Neutrophil (primary cell): ENCODE data around the gene ZACN.
A peak's percentile ranks its signal among the peaks of the same experiment; 100 is the strongest.

Experiments used
- H3K27ac ChIP-seq: fragments of 200-600 bp; sonication (generic); 2 replicates; pipeline ENCODE4 v1.5.1; 2016; ENCODE audit warnings: mild to moderate bottlenecking, moderate library complexity
- H3K27me3 ChIP-seq: fragments of 200-600 bp; sonication (generic); 2 replicates; pipeline ENCODE4 v1.6.0; 2016; ENCODE audit warnings: mild to moderate bottlenecking
- H3K36me3 ChIP-seq: fragments of 200-600 bp; sonication (generic); 2 replicates; pipeline ENCODE4 v1.5.1; 2017
- H3K4me1 ChIP-seq, 2 experiments: fragments of 200-600 bp in 1 of 2; sonication (generic) in 1 of 2; 1 replicate in 1 of 2; 2 replicates in 1 of 2; pipeline versions ENCODE4 v1.5.1 to v1.6.1; 2013 to 2016; ENCODE audit warnings: low read depth in 1 of 2, low read length in 1 of 2, mild to moderate bottlenecking in 1 of 2, moderate library complexity in 1 of 2; ENCODE audit not compliant: control insufficient read depth in 1 of 2, insufficient read depth in 1 of 2
- H3K4me3 ChIP-seq, 2 experiments: fragments of 200-600 bp in 1 of 2; sonication (generic) in 1 of 2; 1 replicate in 1 of 2; 2 replicates in 1 of 2; pipeline ENCODE4 v1.5.1; 2013 to 2016; ENCODE audit warnings: low read depth in 1 of 2, low read length in 1 of 2, mild to moderate bottlenecking in 1 of 2, moderate library complexity in 1 of 2
- H3K9me3 ChIP-seq: fragments of 200-600 bp; sonication (generic); 2 replicates; pipeline ENCODE4 v1.5.1; 2016
- CTCF ChIP-seq: fragments of 200-600 bp; sonication (generic); IDR thresholded peaks from 2 replicates; pipeline ENCODE4 v1.5.1; 2016; ENCODE audit warnings: antibody characterized with exemption

Gene ZACN

GRCh38 chr17:76121932-76122430, 43.0 kb downstream of the ZACN start:
- peaks cover 7 to 10% of the 10 kb centered on the region in 2 experiments for H3K4me1 ChIP-seq
- H3K27ac ChIP-seq: no peak overlapping the region
- H3K27me3 ChIP-seq: peaks cover 13% of the 10 kb centered on the region
- H3K4me3 ChIP-seq: peak overlapping the region; percentile 45 to 59
- H3K36me3 ChIP-seq: no peaks in the 10 kb centered on the region
- no peaks in the 10 kb centered on the region for H3K9me3 ChIP-seq
- no peak for TF ChIP-seq CTCF

- H3K9me3 ChIP-seq: no peaks in the 10 kb centered on the region
- no peak overlapping the region for H3K4me3 ChIP-seq
- no peaks in the 10 kb centered on the region for H3K36me3 ChIP-seq
- H3K27ac ChIP-seq: no peak overlapping the region
- TF ChIP-seq CTCF: no peak
- H3K27me3 ChIP-seq: peaks cover 14% of the 10 kb centered on the region
- peaks cover 7 to 10% of the 10 kb centered on the region in 2 experiments for H3K4me1 ChIP-seq
Observed at GRCh38 chr17:76122431-76123190, 43.6 kb downstream of the ZACN start.

- Histone ChIP-seq H3K4me3 (no peak overlapping the region), H3K36me3 (no peaks in the 10 kb centered on the region), H3K4me1 (peaks cover 7 to 10% of the 10 kb centered on the region in 2 experiments), H3K9me3 (no peaks in the 10 kb centered on the region), H3K27me3 (peaks cover 14% of the 10 kb centered on the region), H3K27ac (no peak overlapping the region)
- no peak for TF ChIP-seq CTCF
Observed at GRCh38 chr17:76123191-76123499, 44.2 kb downstream of the ZACN start.

- Histone ChIP-seq H3K27ac (no peak overlapping the region), H3K27me3 (peaks cover 14% of the 10 kb centered on the region), H3K4me3 (no peak overlapping the region), H3K4me1 (peaks cover 7 to 10% of the 10 kb centered on the region in 2 experiments), H3K36me3 (no peaks in the 10 kb centered on the region), H3K9me3 (no peaks in the 10 kb centered on the region)
- no peak for TF ChIP-seq CTCF
Observed at GRCh38 chr17:76123749-76124581, 45.0 kb downstream of the ZACN start.

GRCh38 chr17:76124582-76125390, 45.8 kb downstream of the ZACN start:
- Histone ChIP-seq H3K36me3 (no peaks in the 10 kb centered on the region), H3K4me1 (peaks cover 7 to 10% of the 10 kb centered on the region in 2 experiments), H3K27ac (no peak overlapping the region), H3K4me3 (no peak overlapping the region), H3K9me3 (no peaks in the 10 kb centered on the region), H3K27me3 (peaks cover 14% of the 10 kb centered on the region)
- no peak for TF ChIP-seq CTCF
